Smooth muscle cell (in vitro differentiated cells): ENCODE data around the gene ASB8. TPM values are rescaled to one million over a fixed set of nuclear protein-coding genes. Genes with fewer than 3 reads are reported as not detected.

ENCODE experiments used
- DNase-seq: peaks from one replicate; lab custom pipeline; 2025; ENCODE audit not compliant: unreplicated experiment; lab: John Stamatoyannopoulos, UW
- H2AFZ ChIP-seq: fragments of 200-600 bp; sonication (generic); 2 replicates; pipeline ENCODE4 v1.6.0; 2016; ENCODE audit warnings: antibody characterized with exemption, low read depth, mild to moderate bottlenecking
- H3F3A ChIP-seq: fragments of 200-600 bp; sonication (generic); 2 replicates; pipeline ENCODE4 v1.6.0; 2017; ENCODE audit warnings: antibody characterized with exemption, low read depth
- H3K27ac ChIP-seq: fragments of 200-600 bp; sonication (generic); 2 replicates; pipeline ENCODE4 v1.5.1; 2016; ENCODE audit warnings: low read depth, mild to moderate bottlenecking
- H3K27me3 ChIP-seq: fragments of 200-600 bp; sonication (generic); 2 replicates; pipeline ENCODE4 v1.6.1; 2016; ENCODE audit warnings: low read depth, mild to moderate bottlenecking
- H3K36me3 ChIP-seq: fragments of 200-600 bp; sonication (generic); 2 replicates; pipeline ENCODE4 v1.5.1; 2016; ENCODE audit warnings: low read depth
- H3K4me1 ChIP-seq: fragments of 200-600 bp; sonication (generic); 2 replicates; pipeline ENCODE4 v1.5.1; 2016; ENCODE audit warnings: low read depth
- H3K4me2 ChIP-seq: fragments of 200-600 bp; sonication (generic); 2 replicates; pipeline ENCODE4 v1.6.0; 2016; ENCODE audit warnings: mild to moderate bottlenecking
- H3K4me3 ChIP-seq: fragments of 200-600 bp; sonication (generic); 2 replicates; pipeline ENCODE4 v1.5.1; 2016; ENCODE audit warnings: mild to moderate bottlenecking
- H3K79me2 ChIP-seq: fragments of 200-600 bp; sonication (generic); 2 replicates; pipeline ENCODE4 v1.6.0; 2016; ENCODE audit warnings: low read depth, mild to moderate bottlenecking
- H3K9ac ChIP-seq: fragments of 200-600 bp; sonication (generic); 2 replicates; pipeline ENCODE4 v1.6.0; 2016; ENCODE audit warnings: low read depth
- H3K9me3 ChIP-seq: fragments of 200-600 bp; sonication (generic); replicated peaks from 2 replicates; pipeline ENCODE4 v1.5.1; 2016; ENCODE audit warnings: low read depth
- H4K20me1 ChIP-seq: fragments of 200-600 bp; sonication (generic); 2 replicates; pipeline ENCODE4 v1.6.0; 2016; ENCODE audit warnings: low read depth
- CTCF ChIP-seq: fragments of 200-600 bp; sonication (generic); IDR thresholded peaks from 2 replicates; pipeline ENCODE4 v1.5.1; 2017; ENCODE audit warnings: borderline replicate concordance, mild to moderate bottlenecking, antibody characterized with exemption; ENCODE audit not compliant: insufficient read depth, poor library complexity, severe bottlenecking
- WGBS: methylation state at CpG from one replicate; pipeline ENCODE4 v1.1.7; 2016; ENCODE audit warnings: low lambda C conversion rate; 5-methylcytosine and 5-hydroxymethylcytosine counted together
- polyA plus RNA-seq: library from polyadenylated mRNA; unstranded; fragments of >200 nt; fragmentation: Nextera tagmentation; extraction: Ambion mirVana; gene quantifications from 2 replicates; pipeline ENCODE4 v1.2.1, GENCODE V29; 2016
- total RNA-seq: library from RNA; depleted of rRNA; stranded (reverse); fragments of >200 nt; gene quantifications from 2 replicates; pipeline ENCODE4 v1.2.3, GENCODE V29; 2014

Gene ASB8
- total and polyA plus RNA-seq, 2 experiments from 2014 or later, result 25.4 to 31.1 TPM

- DNase-seq, result no peak
- peaks cover 6% of the 10 kb centered on the region for H3F3A ChIP-seq
- TF ChIP-seq CTCF, result no peak
- H3K27ac ChIP-seq, result no peak overlapping the region
- no peaks in the 10 kb centered on the region for H4K20me1 ChIP-seq
- H3K4me2 ChIP-seq, result no peak overlapping the region
- H3K4me1 ChIP-seq, result peaks cover 6% of the 10 kb centered on the region
- peaks cover 8% of the 10 kb centered on the region for H3K79me2 ChIP-seq
- no peak overlapping the region for H3K4me3 ChIP-seq
- peaks cover 5% of the 10 kb centered on the region for H3K9me3 ChIP-seq
- 85% methylated on average over 3 of the region's 3 CpGs for WGBS
- H3K36me3 ChIP-seq, result no peaks in the 10 kb centered on the region
- H3K9ac ChIP-seq, result no peak overlapping the region
- no peaks in the 10 kb centered on the region for H3K27me3 ChIP-seq
- no peak overlapping the region for H2AFZ ChIP-seq
Observed at GRCh38 chr12:48201516-48201915, 44.2 kb upstream of the ASB8 start.

GRCh38 chr12:48201091-48201490 lies 43.8 kb upstream of the ASB8 start:
- Histone ChIP-seq H3K4me3 (no peak overlapping the region), H3K27ac (peak overlapping the region; percentile 91)

GRCh38 chr12:48199774-48200221 lies 42.5 kb upstream of the ASB8 start:
- H3K27ac ChIP-seq, result peak overlapping the region; percentile 91
- H3K4me2 ChIP-seq, result peak overlapping the region; percentile 89

More at GRCh38 chr12:48201091-48201490, 43.8 kb upstream of the ASB8 start:
- Histone ChIP-seq H3F3A (peaks cover 6% of the 10 kb centered on the region), H3K27me3 (no peaks in the 10 kb centered on the region), H3K36me3 (no peaks in the 10 kb centered on the region), H3K79me2 (peaks cover 8% of the 10 kb centered on the region), H3K4me2 (peak overlapping the region; percentile 89), H4K20me1 (no peaks in the 10 kb centered on the region), H2AFZ (no peak overlapping the region), H3K4me1 (peaks cover 6% of the 10 kb centered on the region), H3K9ac (no peak overlapping the region), H3K9me3 (peaks cover under 1% of the 10 kb centered on the region)
- 75% methylated on average over 3 of the region's 3 CpGs for WGBS
- no peak for DNase-seq
- TF ChIP-seq CTCF, result no peak

More at GRCh38 chr12:48199774-48200221, 42.5 kb upstream of the ASB8 start:
- Histone ChIP-seq H3K36me3 (no peaks in the 10 kb centered on the region), H3K9ac (peak overlapping the region; percentile 23), H3K27me3 (no peaks in the 10 kb centered on the region), H3K79me2 (peaks cover 8% of the 10 kb centered on the region), H4K20me1 (no peaks in the 10 kb centered on the region), H3K9me3 (no peaks in the 10 kb centered on the region), H2AFZ (peak overlapping the region; percentile 19), H3K4me1 (peaks cover 16% of the 10 kb centered on the region), H3F3A (peaks cover 9% of the 10 kb centered on the region), H3K4me3 (peak overlapping the region; percentile 74)
- no peak for TF ChIP-seq CTCF
- DNase-seq, result no peak
- WGBS, result 2% methylated on average over 3 of the region's 3 CpGs
